HepG2 (cell line): ENCODE results near the gene LITAF. TPM values are rescaled to one million over a fixed set of nuclear protein-coding genes. Genes with fewer than 3 reads are reported as not detected.
"Not testable (repeated sequence)": the region's sequence is repeated elsewhere in the genome, so short reads cannot be mapped to it uniquely, and the experiment has no call there.

Experiments used
- ATAC-seq: fragments of 200-7000 bp; cut with Tn5 transposase; 3 replicates; pipeline ENCODE4 v1.9.1; 2020; ENCODE audit warnings: mild to moderate bottlenecking, moderate library complexity
- BruUV-seq: library from RNA; stranded (reverse); fragments of 400-500 nt; replicated peaks from 2 replicates; lab custom pipeline; 2021; lab: Mats Ljungman, UMichigan
- CTCF ChIA-PET: fragments of 300-600 bp; formaldehyde crosslinking; extraction: SDS; loops from one replicate; lab custom pipeline; 2021; ENCODE audit warnings: low total read pairs, inconsistent platforms, low intra/inter-chr PET ratio; lab: Yijun Ruan, JAX
- POLR2A ChIA-PET: fragments of 350-600 bp; sonication (Branson Sonifier 250); formaldehyde crosslinking; loops from one replicate; lab custom pipeline; 2020; ENCODE audit warnings: antibody characterized with exemption, inconsistent platforms; lab: Yijun Ruan, JAX
- DNase-seq: peaks from one replicate; pipeline ENCODE4 v3.0.0-alpha.2; 2015; ENCODE audit warnings: low spot score
- FAIRE-seq: peaks from 3 replicates; lab custom pipeline; 2011; peaks lifted over from hg19 to GRCh38; lab: Jason Lieb, UNC
- H2AFZ ChIP-seq: one replicate; pipeline ENCODE4 v1.6.1; 2011; ENCODE audit warnings: low read length, inconsistent platforms
- H3K27ac ChIP-seq: fragments of 300-600 bp; 3 replicates; pipeline ENCODE4 v1.8.0; 2011; ENCODE audit warnings: mixed run types, mild to moderate bottlenecking, mixed read lengths, low read length, inconsistent platforms; ENCODE audit not compliant: insufficient read depth; ENCODE audit errors: extremely low read length
- H3K27me3 ChIP-seq, 2 experiments: fragments of 200-600 bp in 1 of 2; 2 replicates in 1 of 2; 3 replicates in 1 of 2; pipeline versions ENCODE4 v1.6.0 to v1.8.0; 2011; ENCODE audit warnings: low read length in 2 of 2, mild to moderate bottlenecking in 2 of 2, moderate library complexity in 2 of 2, inconsistent platforms in 1 of 2; ENCODE audit not compliant: insufficient read depth in 2 of 2, control insufficient read depth in 1 of 2
- H3K36me3 ChIP-seq, 2 experiments: fragments of 200-600 bp in 1 of 2; replicated peaks in 1 of 2; 2 replicates in 1 of 2; 3 replicates in 1 of 2; pipeline versions ENCODE4 v1.5.1 to v1.8.0; 2011; ENCODE audit warnings: low read length in 2 of 2, inconsistent platforms in 1 of 2; ENCODE audit not compliant: insufficient read depth in 2 of 2, control insufficient read depth in 1 of 2
- H3K4me1 ChIP-seq: 2 replicates; pipeline ENCODE4 v1.5.1; 2012; ENCODE audit warnings: low read length, inconsistent platforms; ENCODE audit not compliant: insufficient read depth
- H3K4me2 ChIP-seq: 2 replicates; pipeline ENCODE4 v1.6.0; 2011; ENCODE audit warnings: low read depth, low read length, inconsistent platforms
- H3K4me3 ChIP-seq, 3 experiments: fragments of 200-600 bp in 1 of 3; sonication (generic), shearing (Covaris generic) in 1 of 3; replicated peaks in 1 of 3; 2 replicates each; pipeline ENCODE4 v1.5.1; 2011 to 2016; ENCODE audit warnings: low read length in 3 of 3, inconsistent platforms in 2 of 3, low read depth in 2 of 3, mild to moderate bottlenecking in 2 of 3, control low read depth in 1 of 3, mixed read lengths in 1 of 3; ENCODE audit not compliant: insufficient read depth in 1 of 3
- H3K79me2 ChIP-seq: one replicate; pipeline ENCODE4 v1.6.1; 2011; ENCODE audit warnings: low read length, inconsistent platforms; ENCODE audit not compliant: insufficient read depth
- H3K9ac ChIP-seq: 2 replicates; pipeline ENCODE4 v1.6.0; 2011; ENCODE audit warnings: mild to moderate bottlenecking, low read depth, low read length, inconsistent platforms; ENCODE audit not compliant: insufficient read depth
- H3K9me3 ChIP-seq: 2 replicates; pipeline ENCODE4 v1.5.1; 2012; ENCODE audit warnings: mild to moderate bottlenecking, low read length
- H4K20me1 ChIP-seq: 2 replicates; pipeline ENCODE4 v1.6.0; 2011; ENCODE audit warnings: inconsistent platforms, mild to moderate bottlenecking, low read length, moderate library complexity; ENCODE audit not compliant: insufficient read depth
- ADNP ChIP-seq: sonication (generic); formaldehyde crosslinking; IDR thresholded peaks from 2 replicates; pipeline ENCODE4 v1.4.0; 2020; ENCODE audit warnings: missing genetic modification reagents
- POLR2A ChIP-seq, 2 experiments: IDR thresholded peaks; 2 replicates each; pipeline ENCODE4 v1.6.1; 2011; ENCODE audit warnings: low read depth in 2 of 2, low read length in 2 of 2, mild to moderate bottlenecking in 1 of 2, moderate library complexity in 1 of 2; ENCODE audit not compliant: insufficient read depth in 1 of 2
- WGBS: methylation state at CpG from one replicate; pipeline ENCODE4 v1.1.6; 2017; ENCODE audit warnings: low lambda C conversion rate; 5-methylcytosine and 5-hydroxymethylcytosine counted together
- in situ Hi-C: cut with HindIII; loops from 2 replicates; pipeline ENCODE4 v1.10.0; 2017; ENCODE audit warnings: low pct_unique_long_range_greater_than_20kb; ENCODE audit not compliant: extremely low pct_ligation_motif_present
- intact Hi-C: fragments of 100-400 bp; cut with micrococcal nuclease; formaldehyde crosslinking; loops from one replicate; pipeline ENCODE4 v1.10.0; 2022; ENCODE audit not compliant: unreplicated experiment
- polyA plus RNA-seq, 8 experiments: library from polyadenylated mRNA; depleted of rRNA in 3 of 8; stranded (reverse) in 7 of 8; unstranded in 1 of 8; fragments of >200 nt; fragmentation: Illumina TruSeq in 4 of 8; extraction: Trizol in 4 of 8; gene quantifications; 2 replicates each; pipeline versions ENCODE4 v1.2.1 to v1.2.3, GENCODE V29; 2011 to 2016; ENCODE audit warnings: low read depth in 4 of 8, missing spikeins in 1 of 8, mixed read lengths in 1 of 8; ENCODE audit not compliant: insufficient read depth in 1 of 8
- total RNA-seq, 5 experiments: library from RNA; depleted of rRNA; stranded (reverse); fragments of >200 nt; fragmentation: Illumina TruSeq; extraction: Trizol; gene quantifications; 2 replicates each; pipeline ENCODE4 v1.2.3, GENCODE V29; 2016; ENCODE audit warnings: low read depth in 1 of 5
- TF ChIP-seq, protein P1 (sequence below): sonication (generic); formaldehyde crosslinking; IDR thresholded peaks from 2 replicates; pipeline ENCODE4 v1.4.0; 2020; ENCODE audit warnings: missing genetic modification reagents

LITAF gene
- total and polyA plus RNA-seq, 2 of the 13 experiments (the other 11 are each of a cell fraction or from before 2014, with no cell fraction given) = 80.1 to 141 TPM

DNA sequence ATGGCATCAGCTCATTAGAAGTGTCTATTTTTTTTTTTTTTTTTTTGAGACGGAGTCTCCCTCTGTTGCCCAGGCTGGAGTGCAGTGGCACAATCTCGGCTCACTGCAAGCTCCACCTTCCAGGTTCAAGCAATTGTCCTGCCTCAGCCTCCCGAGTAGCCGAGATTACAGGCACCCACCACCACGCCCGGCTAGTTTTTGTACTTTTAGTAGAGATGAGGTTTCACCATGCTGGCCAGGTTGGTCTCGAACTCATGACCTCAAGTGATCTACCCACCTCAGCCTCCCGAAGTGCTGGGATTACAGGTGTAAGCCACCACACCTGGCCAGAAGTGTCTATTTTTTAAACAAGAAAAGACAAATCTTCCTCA lies 9.4 kb downstream of the LITAF start:
- H2AFZ ChIP-seq, in situ Hi-C loops, ATAC-seq, CTCF ChIA-PET, H3K9me3 ChIP-seq, FAIRE-seq, BruUV-seq, H3K27me3 ChIP-seq, DNase-seq, H3K36me3 ChIP-seq: not testable (repeated sequence)
- WGBS = 87% methylated on average over 8 of the region's 8 CpGs
- peaks cover 23% of the 10 kb centered on the region; the same call in 1 of the 2 replicates for H4K20me1 ChIP-seq
- peaks cover 90% of the 10 kb centered on the region for H3K4me1 ChIP-seq
- TF ChIP-seq, protein P1, sequence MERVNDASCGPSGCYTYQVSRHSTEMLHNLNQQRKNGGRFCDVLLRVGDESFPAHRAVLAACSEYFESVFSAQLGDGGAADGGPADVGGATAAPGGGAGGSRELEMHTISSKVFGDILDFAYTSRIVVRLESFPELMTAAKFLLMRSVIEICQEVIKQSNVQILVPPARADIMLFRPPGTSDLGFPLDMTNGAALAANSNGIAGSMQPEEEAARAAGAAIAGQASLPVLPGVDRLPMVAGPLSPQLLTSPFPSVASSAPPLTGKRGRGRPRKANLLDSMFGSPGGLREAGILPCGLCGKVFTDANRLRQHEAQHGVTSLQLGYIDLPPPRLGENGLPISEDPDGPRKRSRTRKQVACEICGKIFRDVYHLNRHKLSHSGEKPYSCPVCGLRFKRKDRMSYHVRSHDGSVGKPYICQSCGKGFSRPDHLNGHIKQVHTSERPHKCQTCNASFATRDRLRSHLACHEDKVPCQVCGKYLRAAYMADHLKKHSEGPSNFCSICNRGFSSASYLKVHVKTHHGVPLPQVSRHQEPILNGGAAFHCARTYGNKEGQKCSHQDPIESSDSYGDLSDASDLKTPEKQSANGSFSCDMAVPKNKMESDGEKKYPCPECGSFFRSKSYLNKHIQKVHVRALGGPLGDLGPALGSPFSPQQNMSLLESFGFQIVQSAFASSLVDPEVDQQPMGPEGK (CRISPR knock-in tag) = 0 out of 2 replicates have a peak, but pooled peaks have one; percentile 1
- TF ChIP-seq ADNP (CRISPR knock-in tag) = peak; percentile 11; the same call in 1 of the 2 replicates
- 0 out of 4 replicates have a peak, but pooled peaks of 1 of the 2 experiments have one; percentile 0 for TF ChIP-seq POLR2A (IDR thresholded peaks at IDR 0.05; ENCODE audit: insufficient read depth in 1 of 2, low read depth in 2 of 2, low read length in 2 of 2)
- H3K9ac ChIP-seq = peak overlapping the region; percentile 1; the same call in 1 of the 2 replicates
- POLR2A ChIA-PET = interaction anchor here (1.0 to 4.5 kb wide), 4 partner anchors 9 to 166 kb away, joined by 3 to 54 read pairs (median 7); partner anchors contain the start of genes LITAF and TXNDC11
- H3K79me2 ChIP-seq = peaks cover 77% of the 10 kb centered on the region
- intact Hi-C loops = loop anchor here (1.0 to 5.0 kb wide), 2 partner anchors 8 to 165 kb away; partner anchors contain the start of gene TXNDC11
- peak overlapping the region in 1 of 3 experiments; percentile 51; a peak in 1 of 6 replicates for H3K4me3 ChIP-seq
- peak overlapping the region; percentile 86 for H3K27ac ChIP-seq
- H3K4me2 ChIP-seq = peak overlapping the region; percentile 78; the same call in 1 of the 2 replicates
